HG03575 (cell line): ENCODE data around the gene GABARAP.
A peak's percentile ranks its signal among the peaks of the same experiment; 100 is the strongest.
"Not testable (repeated sequence)": the region's sequence is repeated elsewhere in the genome, so short reads cannot be mapped to it uniquely, and the experiment has no call there.

Experiments
- ATAC-seq: cut with Tn5 transposase; IDR thresholded peaks from one replicate; pipeline ENCODE4 v1.9.1; 2021; ENCODE audit not compliant: unreplicated experiment, insufficient number of reproducible peaks, low FRiP score; ENCODE audit errors: extremely low read depth

Gene GABARAP

GRCh38 chr17:7261379-7262191 lies 19.3 kb upstream of the GABARAP start:
- ATAC-seq, result no peak

GRCh38 chr17:7260651-7261378 lies 18.6 kb upstream of the GABARAP start:
- no peak for ATAC-seq

GRCh38 chr17:7260151-7260550 lies 17.9 kb upstream of the GABARAP start:
- ATAC-seq, result no peak

- no peak for ATAC-seq
Observed at GRCh38 chr17:7259555-7259889, 17.3 kb upstream of the GABARAP start.

GRCh38 chr17:7258731-7259554 lies 16.7 kb upstream of the GABARAP start:
- no peak for ATAC-seq

GRCh38 chr17:7256766-7257456 lies 14.7 kb upstream of the GABARAP start:
- ATAC-seq, result no peak

GRCh38 chr17:7254511-7254910 lies 12.3 kb upstream of the GABARAP start:
- no peak for ATAC-seq

- no peak for ATAC-seq
Observed at GRCh38 chr17:7253082-7253481, 10.8 kb upstream of the GABARAP start.

GRCh38 chr17:7252176-7253043 lies 10.2 kb upstream of the GABARAP start, which contains the start of gene ELP5:
Gene ELP5 (plus strand): TSS chr17:7252215. CDS start chr17:7252551, 336 bp downstream.
- ATAC-seq, result no peak

GRCh38 chr17:7251661-7252175 lies 9.5 kb upstream of the GABARAP start, which contains the start of gene CTDNEP1:
Gene CTDNEP1 (minus strand): TSS chr17:7251734. CDS start chr17:7251296, 438 bp downstream.
- peak; percentile 61 for ATAC-seq

- ATAC-seq, result no peak
Observed at GRCh38 chr17:7250695-7251627, 8.7 kb upstream of the GABARAP start.

- no peak for ATAC-seq
Observed at GRCh38 chr17:7249830-7250229, 7.6 kb upstream of the GABARAP start.

GRCh38 chr17:7249214-7249613 lies 7.0 kb upstream of the GABARAP start:
- no peak for ATAC-seq

GRCh38 chr17:7248796-7249195 lies 6.5 kb upstream of the GABARAP start:
- no peak for ATAC-seq

GRCh38 chr17:7246779-7247178 lies 4.5 kb upstream of the GABARAP start:
- ATAC-seq, result no peak

GRCh38 chr17:7243838-7244237 lies 1.6 kb upstream of the GABARAP start:
- ATAC-seq, result not testable (repeated sequence)

GRCh38 chr17:7243453-7243729 lies 1.1 kb upstream of the GABARAP start:
- ATAC-seq, result no peak
